ENCODE measurements around the gene ATP2B3. TPM values are rescaled to one million over a fixed set of nuclear protein-coding genes. Genes with fewer than 3 reads are reported as not detected.

ATP2B3 gene
- total RNA-seq, 1 donor from 2014 or later: 0.83 TPM

DNA sequence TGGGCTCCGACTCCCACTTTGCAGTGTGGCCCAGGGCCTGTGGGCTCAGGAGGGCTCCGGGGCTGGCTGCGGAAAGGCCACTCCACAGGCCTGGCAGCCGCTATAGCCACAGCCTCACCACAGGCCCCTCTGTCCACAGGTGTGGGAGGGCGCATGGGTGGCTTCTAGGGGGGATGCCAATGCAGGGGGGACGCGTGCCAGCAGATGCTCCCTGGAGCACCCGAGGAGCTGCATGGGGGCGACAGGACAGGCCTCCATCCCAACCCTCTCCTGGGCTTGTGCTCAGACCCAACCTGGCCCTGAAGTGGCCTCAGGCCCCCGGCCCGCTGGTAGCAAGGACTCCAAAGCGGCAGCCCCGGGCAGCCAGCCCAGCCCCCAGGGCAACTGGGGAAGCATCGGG, 14.6 kb upstream of the ATP2B3 start:
- Mint-ChIP-seq H3K4me1 (peaks cover 7% of the 10 kb centered on the region), H3K27ac (no peak overlapping the region), H3K27me3 (ENCODE audit: low read depth) (no peaks in the 10 kb centered on the region), H3K36me3 (peaks cover 2% of the 10 kb centered on the region), H3K9me3 (peaks cover 7% of the 10 kb centered on the region), H3K4me3 (no peak overlapping the region)
- TF ChIP-seq CTCF (IDR thresholded peaks at IDR 0.05; ENCODE audit: unreplicated experiment): no peak
- no peak for DNase-seq (ENCODE audit: low spot score in 2 of 2, unreplicated experiment in 2 of 2)

DNA sequence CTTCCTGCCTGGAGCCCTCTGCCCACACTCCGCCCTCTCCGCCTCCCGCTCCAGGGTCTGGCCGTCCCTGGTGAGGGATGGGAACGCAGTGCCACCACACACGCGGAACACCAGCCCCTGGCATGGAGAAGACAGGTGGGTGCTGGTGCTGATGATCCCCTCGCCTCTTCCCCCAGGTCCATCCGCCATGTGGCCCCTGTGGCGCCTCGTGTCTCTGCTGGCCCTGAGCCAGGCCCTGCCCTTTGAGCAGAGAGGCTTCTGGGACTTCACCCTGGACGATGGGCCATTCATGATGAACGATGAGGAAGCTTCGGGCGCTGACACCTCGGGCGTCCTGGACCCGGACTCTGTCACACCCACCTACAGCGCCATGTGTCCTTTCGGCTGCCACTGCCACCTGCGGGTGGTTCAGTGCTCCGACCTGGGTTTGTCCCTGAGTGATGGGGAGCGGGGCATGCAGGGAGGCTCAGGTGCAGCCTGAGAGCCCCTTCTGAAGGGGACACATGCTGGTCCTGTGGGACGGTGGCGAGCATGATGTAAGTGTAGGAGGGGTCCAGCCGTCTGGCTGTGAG, 12.9 kb upstream of the ATP2B3 start:
- TF ChIP-seq CTCF (IDR thresholded peaks at IDR 0.05; ENCODE audit: unreplicated experiment): no peak
- peaks cover 2% of the 10 kb centered on the region for H3K36me3 Mint-ChIP-seq
- no peak for DNase-seq (ENCODE audit: low spot score in 2 of 2, unreplicated experiment in 2 of 2)
- H3K27ac Mint-ChIP-seq: no peak overlapping the region
- H3K4me3 Mint-ChIP-seq: no peak overlapping the region
- peaks cover 3% of the 10 kb centered on the region for H3K4me1 Mint-ChIP-seq
- H3K9me3 Mint-ChIP-seq: peaks cover 7% of the 10 kb centered on the region
- H3K27me3 Mint-ChIP-seq (ENCODE audit: low read depth): no peaks in the 10 kb centered on the region

DNA sequence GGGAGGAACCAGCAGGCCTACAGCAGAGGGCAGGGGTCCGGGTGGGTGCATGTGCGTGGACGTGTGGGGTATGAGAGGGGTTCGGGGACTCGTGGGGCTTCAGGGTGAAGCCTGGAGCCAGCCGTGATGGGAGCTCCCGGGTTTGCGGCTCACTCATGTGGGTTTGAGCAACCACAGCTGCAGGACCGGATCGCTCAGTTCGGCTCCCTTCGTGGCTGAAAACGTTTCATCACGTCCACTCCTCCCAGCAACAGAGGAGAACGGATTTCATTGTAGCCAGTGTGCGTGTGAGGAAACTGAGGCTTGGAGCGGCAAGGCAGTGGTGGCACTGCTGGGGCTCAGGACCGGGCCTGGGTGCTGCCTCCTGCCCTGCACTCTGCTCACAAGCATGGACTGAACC, 12.1 kb upstream of the ATP2B3 start:
- no peaks in the 10 kb centered on the region for H3K27me3 Mint-ChIP-seq (ENCODE audit: low read depth)
- no peak for TF ChIP-seq CTCF (IDR thresholded peaks at IDR 0.05; ENCODE audit: unreplicated experiment)
- peaks cover 2% of the 10 kb centered on the region for H3K36me3 Mint-ChIP-seq
- peaks cover 7% of the 10 kb centered on the region for H3K9me3 Mint-ChIP-seq
- peaks cover 3% of the 10 kb centered on the region for H3K4me1 Mint-ChIP-seq
- H3K4me3 Mint-ChIP-seq: no peak overlapping the region
- no peak for DNase-seq (ENCODE audit: low spot score in 2 of 2, unreplicated experiment in 2 of 2)
- H3K27ac Mint-ChIP-seq: no peak overlapping the region

DNA sequence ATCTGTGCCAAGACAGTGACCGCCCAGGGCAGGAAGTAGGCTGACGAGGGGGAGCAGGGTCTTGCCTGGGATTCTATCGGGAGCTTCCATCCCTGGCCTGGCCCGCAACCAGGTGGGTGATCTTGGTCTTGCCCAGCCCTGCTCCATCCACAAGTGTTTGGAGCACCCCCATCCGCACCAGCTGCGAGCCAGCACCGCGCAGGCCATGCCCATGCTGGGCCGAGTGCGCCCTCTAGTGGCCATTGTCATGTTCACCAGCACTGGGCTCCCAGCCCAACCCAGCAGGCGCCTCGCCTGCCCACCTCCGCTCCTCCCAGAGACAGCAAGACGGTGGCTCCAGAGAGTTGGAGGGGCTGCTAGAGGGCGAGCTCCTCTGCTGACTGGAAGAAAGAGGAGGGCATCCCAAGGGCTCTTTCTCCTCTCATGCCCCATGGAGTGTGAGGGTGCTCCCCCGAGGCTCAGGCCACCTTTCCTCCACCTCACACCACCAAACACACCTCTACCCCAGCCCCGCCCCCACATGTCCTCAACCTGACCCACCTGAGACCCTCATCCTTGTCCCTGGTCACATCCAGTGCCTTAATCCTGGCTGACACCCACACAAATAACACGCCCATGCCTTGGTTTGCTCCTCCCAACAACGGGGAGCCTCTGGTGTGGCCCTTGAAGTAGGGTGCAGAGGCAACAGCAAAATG, 9.8 kb upstream of the ATP2B3 start:
- Mint-ChIP-seq H3K27me3 (ENCODE audit: low read depth) (no peaks in the 10 kb centered on the region), H3K27ac (no peak overlapping the region), H3K9me3 (no peaks in the 10 kb centered on the region), H3K4me3 (no peak overlapping the region), H3K36me3 (no peaks in the 10 kb centered on the region), H3K4me1 (peaks cover 6% of the 10 kb centered on the region)
- TF ChIP-seq CTCF (IDR thresholded peaks at IDR 0.05; ENCODE audit: unreplicated experiment): peak; percentile 95
- peak; percentile 78 to 87 for DNase-seq (ENCODE audit: low spot score in 2 of 2, unreplicated experiment in 2 of 2)

- no peak for TF ChIP-seq CTCF (IDR thresholded peaks at IDR 0.05; ENCODE audit: unreplicated experiment)
- H3K9me3 Mint-ChIP-seq: no peaks in the 10 kb centered on the region
- H3K27ac Mint-ChIP-seq: no peak overlapping the region
- DNase-seq (ENCODE audit: low spot score in 2 of 2, unreplicated experiment in 2 of 2): no peak
- H3K36me3 Mint-ChIP-seq: no peaks in the 10 kb centered on the region
- peaks cover 6% of the 10 kb centered on the region for H3K4me1 Mint-ChIP-seq
- H3K4me3 Mint-ChIP-seq: no peak overlapping the region
- H3K27me3 Mint-ChIP-seq (ENCODE audit: low read depth): peaks cover 2% of the 10 kb centered on the region
These were observed 7.8 kb upstream of the ATP2B3 start for GRCh38 chrX:153509592-153509991.
